GM12878 (cell line): ENCODE measurements around the gene EPB41. TPM values are rescaled to one million over a fixed set of nuclear protein-coding genes. Genes with fewer than 3 reads are reported as not detected.

ENCODE experiments used
- FOXM1 ChIP-seq: IDR thresholded peaks from 2 replicates; pipeline ENCODE4 v1.6.1; 2012; ENCODE audit warnings: low read depth, mild to moderate bottlenecking, inconsistent platforms, low read length, moderate library complexity
- POLR2AphosphoS5 ChIP-seq: IDR thresholded peaks from 2 replicates; pipeline ENCODE4 v1.6.1; 2011; ENCODE audit warnings: mild to moderate bottlenecking, low read length, inconsistent platforms
- RAD51 ChIP-seq: fragments of 450-650 bp; IDR thresholded peaks from 2 replicates; pipeline ENCODE4 v1.6.1; 2016; ENCODE audit warnings: moderate library complexity, mild to moderate bottlenecking, inconsistent platforms
- SUPT20H ChIP-seq: IDR thresholded peaks from 2 replicates; pipeline ENCODE4 v1.6.1; 2011; ENCODE audit warnings: low read depth, mild to moderate bottlenecking, low read length, moderate library complexity, borderline replicate concordance; ENCODE audit not compliant: control insufficient read depth
- polyA plus RNA-seq, 11 experiments: library from polyadenylated mRNA; depleted of rRNA in 4 of 11; unstranded in 6 of 11; stranded (reverse) in 5 of 11; fragments of >200 nt; fragmentation: Nextera tagmentation in 4 of 11; fragmentation: Illumina TruSeq in 1 of 11; extraction: Ambion mirVana in 4 of 11; extraction: Trizol in 1 of 11; gene quantifications; 1 replicate in 1 of 11; 2 replicates in 10 of 11; pipeline versions ENCODE4 v1.2.1 to v1.2.3, GENCODE V29; 2011 to 2016; ENCODE audit warnings: inconsistent platforms in 2 of 11, missing spikeins in 2 of 11, low read depth in 1 of 11
- total RNA-seq, 4 experiments: library from RNA; depleted of rRNA in 3 of 4; stranded (reverse); fragments of >200 nt in 3 of 4; fragmentation: Illumina TruSeq in 1 of 4; extraction: Trizol in 1 of 4; gene quantifications; 2 replicates each; pipeline versions ENCODE4 v1.2.1 to v1.2.3, GENCODE V29; 2013 to 2021
- TF ChIP-seq, protein P1 (sequence below): IDR thresholded peaks from 2 replicates; pipeline ENCODE4 v1.6.1; 2012; ENCODE audit warnings: improper control_type of control experiment, low read depth, low read length; ENCODE audit not compliant: insufficient replicate concordance
- TF ChIP-seq, protein P2 (sequence below): fragments of 450-650 bp; conservative IDR thresholded peaks from 2 replicates; pipeline ENCODE4 v1.6.1; 2017; ENCODE audit warnings: mild to moderate bottlenecking, moderate library complexity
- TF ChIP-seq, protein P3 (sequence below): fragments of 450-650 bp; IDR thresholded peaks from 2 replicates; pipeline ENCODE4 v1.6.1; 2016; ENCODE audit warnings: mild to moderate bottlenecking
- TF ChIP-seq, protein P4 (sequence below): fragments of 450-650 bp; formaldehyde crosslinking; IDR thresholded peaks from 2 replicates; pipeline ENCODE4 v1.5.0; 2022; ENCODE audit warnings: mild to moderate bottlenecking, missing genetic modification characterization
- TF ChIP-seq, protein P5 (sequence below): IDR thresholded peaks from 2 replicates; pipeline ENCODE4 v1.6.1; 2012; ENCODE audit warnings: mild to moderate bottlenecking, low read depth, low read length

EPB41 gene
- total and polyA plus RNA-seq, 10 of the 15 experiments (the other 5 are each of a cell fraction or from before 2014, with no cell fraction given), result 1.1 to 77.6 (median 58.8) TPM

DNA sequence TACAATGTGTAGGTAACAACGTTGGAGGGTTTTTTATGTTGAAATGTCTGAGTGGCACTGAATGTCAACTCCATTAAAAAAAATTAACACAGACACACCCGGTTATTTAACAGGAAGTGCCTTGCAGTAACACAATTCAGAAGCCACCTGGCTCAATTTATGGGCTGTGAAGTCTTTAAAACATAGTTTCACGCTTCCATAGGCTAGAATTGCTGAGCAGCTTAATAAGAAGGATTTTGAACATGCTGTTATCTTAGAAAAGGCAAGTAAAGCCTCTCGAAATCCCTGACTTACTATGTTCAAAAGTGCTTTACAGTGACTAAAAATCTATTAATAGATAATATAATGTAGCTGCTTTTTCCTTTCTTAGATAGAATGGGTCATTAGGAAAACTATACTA is 247.7 kb downstream of the EPB41 start (continued):
- TF ChIP-seq, protein P1, sequence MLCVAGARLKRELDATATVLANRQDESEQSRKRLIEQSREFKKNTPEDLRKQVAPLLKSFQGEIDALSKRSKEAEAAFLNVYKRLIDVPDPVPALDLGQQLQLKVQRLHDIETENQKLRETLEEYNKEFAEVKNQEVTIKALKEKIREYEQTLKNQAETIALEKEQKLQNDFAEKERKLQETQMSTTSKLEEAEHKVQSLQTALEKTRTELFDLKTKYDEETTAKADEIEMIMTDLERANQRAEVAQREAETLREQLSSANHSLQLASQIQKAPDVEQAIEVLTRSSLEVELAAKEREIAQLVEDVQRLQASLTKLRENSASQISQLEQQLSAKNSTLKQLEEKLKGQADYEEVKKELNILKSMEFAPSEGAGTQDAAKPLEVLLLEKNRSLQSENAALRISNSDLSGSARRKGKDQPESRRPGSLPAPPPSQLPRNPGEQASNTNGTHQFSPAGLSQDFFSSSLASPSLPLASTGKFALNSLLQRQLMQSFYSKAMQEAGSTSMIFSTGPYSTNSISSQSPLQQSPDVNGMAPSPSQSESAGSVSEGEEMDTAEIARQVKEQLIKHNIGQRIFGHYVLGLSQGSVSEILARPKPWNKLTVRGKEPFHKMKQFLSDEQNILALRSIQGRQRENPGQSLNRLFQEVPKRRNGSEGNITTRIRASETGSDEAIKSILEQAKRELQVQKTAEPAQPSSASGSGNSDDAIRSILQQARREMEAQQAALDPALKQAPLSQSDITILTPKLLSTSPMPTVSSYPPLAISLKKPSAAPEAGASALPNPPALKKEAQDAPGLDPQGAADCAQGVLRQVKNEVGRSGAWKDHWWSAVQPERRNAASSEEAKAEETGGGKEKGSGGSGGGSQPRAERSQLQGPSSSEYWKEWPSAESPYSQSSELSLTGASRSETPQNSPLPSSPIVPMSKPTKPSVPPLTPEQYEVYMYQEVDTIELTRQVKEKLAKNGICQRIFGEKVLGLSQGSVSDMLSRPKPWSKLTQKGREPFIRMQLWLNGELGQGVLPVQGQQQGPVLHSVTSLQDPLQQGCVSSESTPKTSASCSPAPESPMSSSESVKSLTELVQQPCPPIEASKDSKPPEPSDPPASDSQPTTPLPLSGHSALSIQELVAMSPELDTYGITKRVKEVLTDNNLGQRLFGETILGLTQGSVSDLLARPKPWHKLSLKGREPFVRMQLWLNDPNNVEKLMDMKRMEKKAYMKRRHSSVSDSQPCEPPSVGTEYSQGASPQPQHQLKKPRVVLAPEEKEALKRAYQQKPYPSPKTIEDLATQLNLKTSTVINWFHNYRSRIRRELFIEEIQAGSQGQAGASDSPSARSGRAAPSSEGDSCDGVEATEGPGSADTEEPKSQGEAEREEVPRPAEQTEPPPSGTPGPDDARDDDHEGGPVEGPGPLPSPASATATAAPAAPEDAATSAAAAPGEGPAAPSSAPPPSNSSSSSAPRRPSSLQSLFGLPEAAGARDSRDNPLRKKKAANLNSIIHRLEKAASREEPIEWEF, result no peak
- TF ChIP-seq, protein P2, sequence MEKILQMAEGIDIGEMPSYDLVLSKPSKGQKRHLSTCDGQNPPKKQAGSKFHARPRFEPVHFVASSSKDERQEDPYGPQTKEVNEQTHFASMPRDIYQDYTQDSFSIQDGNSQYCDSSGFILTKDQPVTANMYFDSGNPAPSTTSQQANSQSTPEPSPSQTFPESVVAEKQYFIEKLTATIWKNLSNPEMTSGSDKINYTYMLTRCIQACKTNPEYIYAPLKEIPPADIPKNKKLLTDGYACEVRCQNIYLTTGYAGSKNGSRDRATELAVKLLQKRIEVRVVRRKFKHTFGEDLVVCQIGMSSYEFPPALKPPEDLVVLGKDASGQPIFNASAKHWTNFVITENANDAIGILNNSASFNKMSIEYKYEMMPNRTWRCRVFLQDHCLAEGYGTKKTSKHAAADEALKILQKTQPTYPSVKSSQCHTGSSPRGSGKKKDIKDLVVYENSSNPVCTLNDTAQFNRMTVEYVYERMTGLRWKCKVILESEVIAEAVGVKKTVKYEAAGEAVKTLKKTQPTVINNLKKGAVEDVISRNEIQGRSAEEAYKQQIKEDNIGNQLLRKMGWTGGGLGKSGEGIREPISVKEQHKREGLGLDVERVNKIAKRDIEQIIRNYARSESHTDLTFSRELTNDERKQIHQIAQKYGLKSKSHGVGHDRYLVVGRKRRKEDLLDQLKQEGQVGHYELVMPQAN, result no peak
- TF ChIP-seq RAD51 (no peak), POLR2AphosphoS5 (no peak), SUPT20H (no peak), FOXM1 (no peak)
- TF ChIP-seq, protein P3, sequence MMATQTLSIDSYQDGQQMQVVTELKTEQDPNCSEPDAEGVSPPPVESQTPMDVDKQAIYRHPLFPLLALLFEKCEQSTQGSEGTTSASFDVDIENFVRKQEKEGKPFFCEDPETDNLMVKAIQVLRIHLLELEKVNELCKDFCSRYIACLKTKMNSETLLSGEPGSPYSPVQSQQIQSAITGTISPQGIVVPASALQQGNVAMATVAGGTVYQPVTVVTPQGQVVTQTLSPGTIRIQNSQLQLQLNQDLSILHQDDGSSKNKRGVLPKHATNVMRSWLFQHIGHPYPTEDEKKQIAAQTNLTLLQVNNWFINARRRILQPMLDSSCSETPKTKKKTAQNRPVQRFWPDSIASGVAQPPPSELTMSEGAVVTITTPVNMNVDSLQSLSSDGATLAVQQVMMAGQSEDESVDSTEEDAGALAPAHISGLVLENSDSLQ, result no peak
- TF ChIP-seq, protein P4, sequence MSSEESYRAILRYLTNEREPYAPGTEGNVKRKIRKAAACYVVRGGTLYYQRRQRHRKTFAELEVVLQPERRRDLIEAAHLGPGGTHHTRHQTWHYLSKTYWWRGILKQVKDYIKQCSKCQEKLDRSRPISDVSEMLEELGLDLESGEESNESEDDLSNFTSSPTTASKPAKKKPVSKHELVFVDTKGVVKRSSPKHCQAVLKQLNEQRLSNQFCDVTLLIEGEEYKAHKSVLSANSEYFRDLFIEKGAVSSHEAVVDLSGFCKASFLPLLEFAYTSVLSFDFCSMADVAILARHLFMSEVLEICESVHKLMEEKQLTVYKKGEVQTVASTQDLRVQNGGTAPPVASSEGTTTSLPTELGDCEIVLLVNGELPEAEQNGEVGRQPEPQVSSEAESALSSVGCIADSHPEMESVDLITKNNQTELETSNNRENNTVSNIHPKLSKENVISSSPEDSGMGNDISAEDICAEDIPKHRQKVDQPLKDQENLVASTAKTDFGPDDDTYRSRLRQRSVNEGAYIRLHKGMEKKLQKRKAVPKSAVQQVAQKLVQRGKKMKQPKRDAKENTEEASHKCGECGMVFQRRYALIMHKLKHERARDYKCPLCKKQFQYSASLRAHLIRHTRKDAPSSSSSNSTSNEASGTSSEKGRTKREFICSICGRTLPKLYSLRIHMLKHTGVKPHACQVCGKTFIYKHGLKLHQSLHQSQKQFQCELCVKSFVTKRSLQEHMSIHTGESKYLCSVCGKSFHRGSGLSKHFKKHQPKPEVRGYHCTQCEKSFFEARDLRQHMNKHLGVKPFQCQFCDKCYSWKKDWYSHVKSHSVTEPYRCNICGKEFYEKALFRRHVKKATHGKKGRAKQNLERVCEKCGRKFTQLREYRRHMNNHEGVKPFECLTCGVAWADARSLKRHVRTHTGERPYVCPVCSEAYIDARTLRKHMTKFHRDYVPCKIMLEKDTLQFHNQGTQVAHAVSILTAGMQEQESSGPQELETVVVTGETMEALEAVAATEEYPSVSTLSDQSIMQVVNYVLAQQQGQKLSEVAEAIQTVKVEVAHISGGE (CRISPR knock-in tag), result no peak
- TF ChIP-seq, protein P5, sequence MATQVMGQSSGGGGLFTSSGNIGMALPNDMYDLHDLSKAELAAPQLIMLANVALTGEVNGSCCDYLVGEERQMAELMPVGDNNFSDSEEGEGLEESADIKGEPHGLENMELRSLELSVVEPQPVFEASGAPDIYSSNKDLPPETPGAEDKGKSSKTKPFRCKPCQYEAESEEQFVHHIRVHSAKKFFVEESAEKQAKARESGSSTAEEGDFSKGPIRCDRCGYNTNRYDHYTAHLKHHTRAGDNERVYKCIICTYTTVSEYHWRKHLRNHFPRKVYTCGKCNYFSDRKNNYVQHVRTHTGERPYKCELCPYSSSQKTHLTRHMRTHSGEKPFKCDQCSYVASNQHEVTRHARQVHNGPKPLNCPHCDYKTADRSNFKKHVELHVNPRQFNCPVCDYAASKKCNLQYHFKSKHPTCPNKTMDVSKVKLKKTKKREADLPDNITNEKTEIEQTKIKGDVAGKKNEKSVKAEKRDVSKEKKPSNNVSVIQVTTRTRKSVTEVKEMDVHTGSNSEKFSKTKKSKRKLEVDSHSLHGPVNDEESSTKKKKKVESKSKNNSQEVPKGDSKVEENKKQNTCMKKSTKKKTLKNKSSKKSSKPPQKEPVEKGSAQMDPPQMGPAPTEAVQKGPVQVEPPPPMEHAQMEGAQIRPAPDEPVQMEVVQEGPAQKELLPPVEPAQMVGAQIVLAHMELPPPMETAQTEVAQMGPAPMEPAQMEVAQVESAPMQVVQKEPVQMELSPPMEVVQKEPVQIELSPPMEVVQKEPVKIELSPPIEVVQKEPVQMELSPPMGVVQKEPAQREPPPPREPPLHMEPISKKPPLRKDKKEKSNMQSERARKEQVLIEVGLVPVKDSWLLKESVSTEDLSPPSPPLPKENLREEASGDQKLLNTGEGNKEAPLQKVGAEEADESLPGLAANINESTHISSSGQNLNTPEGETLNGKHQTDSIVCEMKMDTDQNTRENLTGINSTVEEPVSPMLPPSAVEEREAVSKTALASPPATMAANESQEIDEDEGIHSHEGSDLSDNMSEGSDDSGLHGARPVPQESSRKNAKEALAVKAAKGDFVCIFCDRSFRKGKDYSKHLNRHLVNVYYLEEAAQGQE, result no peak
